H1 (cell line): ENCODE results near the gene LAMP1. TPM values are rescaled to one million over a fixed set of nuclear protein-coding genes. Genes with fewer than 3 reads are reported as not detected.

Source experiments
- ATF2 ChIP-seq: IDR thresholded peaks from 2 replicates; pipeline ENCODE4 v1.6.1; 2012; ENCODE audit warnings: low read length, inconsistent platforms
- CBX5 ChIP-seq: fragments of 300-800, 300-1000 bp; sonication (generic); IDR thresholded peaks from 2 replicates; pipeline ENCODE4 v1.7.1; 2016; ENCODE audit warnings: antibody characterized with exemption, low read length, low read depth
- NANOG ChIP-seq: IDR thresholded peaks from 2 replicates; pipeline ENCODE4 v1.6.1; 2011; ENCODE audit warnings: low read length, low read depth, mild to moderate bottlenecking, inconsistent platforms; ENCODE audit not compliant: insufficient read depth, poor library complexity, severe bottlenecking
- POU5F1 ChIP-seq: IDR thresholded peaks from 2 replicates; pipeline ENCODE4 v1.6.1; 2011; ENCODE audit warnings: low read depth, mild to moderate bottlenecking, low read length, moderate library complexity
- RFX5 ChIP-seq: IDR thresholded peaks from 2 replicates; pipeline ENCODE4 v1.6.1; 2011; ENCODE audit warnings: low read depth, low read length, improper control_type of control experiment, borderline replicate concordance
- SIN3A ChIP-seq, 2 experiments: IDR thresholded peaks in 1 of 2; conservative IDR thresholded peaks in 1 of 2; 2 replicates each; pipeline ENCODE4 v1.6.1; 2011 to 2012; ENCODE audit warnings: low read length in 2 of 2, improper control_type of control experiment in 1 of 2, low read depth in 1 of 2, mild to moderate bottlenecking in 1 of 2
- polyA plus RNA-seq, 7 experiments: library from polyadenylated mRNA; depleted of rRNA in 3 of 7; stranded (reverse) in 5 of 7; unstranded in 2 of 7; fragments of >200 nt in 5 of 7; fragments of 200-250 nt in 2 of 7; gene quantifications; 1 replicate in 5 of 7; 2 replicates in 1 of 7; 4 replicates in 1 of 7; pipeline versions ENCODE4 v1.2.1 to v1.2.3, GENCODE V29; 2011 to 2013; ENCODE audit warnings: missing spikeins in 2 of 7, mixed read lengths in 2 of 7
- total RNA-seq: library from RNA; stranded (reverse); fragmentation: NEBNext Ultra II Directional; extraction: Animal tissue kit (Norgen Biotek cat#: 25700); gene quantifications from 2 replicates; pipeline ENCODE4 v1.2.1, GENCODE V29; 2021

Gene LAMP1
- total and polyA plus RNA-seq, 2 of the 8 experiments (the other 6 are each of a cell fraction or from before 2014, with no cell fraction given), result 97.6 to 140 TPM

GRCh38 chr13:113361406-113361805, 64.4 kb downstream of the LAMP1 start (continued):
- no peak for TF ChIP-seq NANOG
- TF ChIP-seq POU5F1, result no peak
- no peak for TF ChIP-seq ATF2
- no peak for TF ChIP-seq RFX5
- TF ChIP-seq SIN3A (conservative IDR thresholded peaks at IDR 0.05 in 1 of 2, IDR thresholded peaks at IDR 0.05 in 1 of 2; ENCODE audit: low read depth in 1 of 2, low read length in 2 of 2), result no peak
- TF ChIP-seq CBX5, result no peak
